Activated T-cell treated with anti-CD3 and anti-CD28 coated beads for 1 hour (primary cell): ENCODE data around the gene VPS4A.

ENCODE experiments used
- DNase-seq: peaks from one replicate; pipeline ENCODE4 v3.0.0-alpha.2; 2020; ENCODE audit warnings: low read depth

The VPS4A gene

DNA sequence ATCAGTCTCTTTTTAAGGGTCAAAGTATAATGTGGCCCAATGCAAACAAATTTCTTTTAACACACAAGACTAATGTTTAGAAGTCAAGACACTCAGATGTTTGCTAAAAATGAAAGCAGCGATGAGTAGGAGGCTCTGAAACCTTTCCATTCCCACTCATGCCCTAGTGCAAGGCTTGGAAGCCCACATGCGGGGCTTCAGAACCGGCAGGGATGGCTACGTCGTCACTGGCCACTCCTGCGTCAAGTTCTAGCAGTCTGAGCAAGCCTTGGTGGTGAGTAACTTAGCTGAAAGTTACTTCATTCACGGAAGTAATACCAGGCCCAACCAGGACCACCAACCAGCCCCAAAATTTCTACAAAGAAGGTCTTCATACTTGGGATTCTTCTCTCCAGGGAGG lies 55.3 kb downstream of the VPS4A start:
- no peak for DNase-seq

DNA sequence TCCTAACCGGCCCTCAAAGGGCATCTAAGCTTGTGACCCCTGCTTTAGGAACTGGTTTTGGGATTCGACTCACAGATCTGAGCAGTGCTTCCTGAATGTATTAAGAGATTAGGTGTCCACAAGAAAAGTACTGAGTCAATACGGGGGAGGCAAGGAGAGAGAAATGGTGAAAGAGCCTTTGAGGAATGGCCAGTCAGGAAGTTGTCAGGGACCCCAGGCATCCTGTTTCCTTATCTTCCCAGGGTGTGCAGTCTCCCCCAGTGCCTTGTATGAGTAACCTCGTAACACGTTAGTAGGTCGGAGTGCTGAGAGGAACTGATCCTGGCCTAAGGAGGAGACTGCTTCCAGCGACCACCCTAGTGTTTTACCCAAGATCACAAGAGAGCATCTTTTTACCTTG lies 56.8 kb downstream of the VPS4A start:
- DNase-seq, result no peak

GRCh38 chr16:69368866-69369265 lies 57.7 kb downstream of the VPS4A start:
- DNase-seq, result no peak

DNA sequence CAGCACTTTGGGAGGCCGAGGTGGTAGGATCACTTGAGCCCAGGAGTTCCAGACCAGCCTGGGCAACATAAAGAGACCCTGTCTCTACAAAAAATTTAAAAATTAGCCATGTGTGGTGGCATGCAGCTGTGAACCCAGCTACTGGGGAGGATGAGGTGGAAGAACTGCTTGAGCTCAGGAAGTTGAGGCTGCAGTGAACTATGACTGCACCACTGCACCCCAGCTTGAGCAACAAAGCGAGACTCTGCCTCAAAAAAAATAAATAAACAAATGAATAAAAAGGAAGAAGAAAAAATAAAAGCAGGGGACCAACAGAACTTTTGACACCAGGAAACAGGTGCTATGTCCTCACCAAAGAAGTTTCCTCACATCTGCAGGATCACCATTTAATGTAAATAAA lies 60.4 kb downstream of the VPS4A start:
- DNase-seq, result no peak

- DNase-seq, result no peak
Observed at GRCh38 chr16:69373019-69373418, 61.9 kb downstream of the VPS4A start.
